Amniotic epithelial cell (primary cell): ENCODE measurements around the gene RERE.

Experiments used
- DNase-seq: peaks from one replicate; pipeline ENCODE4 v3.0.0-alpha.2; 2010; ENCODE audit warnings: low read depth

The RERE gene

DNA sequence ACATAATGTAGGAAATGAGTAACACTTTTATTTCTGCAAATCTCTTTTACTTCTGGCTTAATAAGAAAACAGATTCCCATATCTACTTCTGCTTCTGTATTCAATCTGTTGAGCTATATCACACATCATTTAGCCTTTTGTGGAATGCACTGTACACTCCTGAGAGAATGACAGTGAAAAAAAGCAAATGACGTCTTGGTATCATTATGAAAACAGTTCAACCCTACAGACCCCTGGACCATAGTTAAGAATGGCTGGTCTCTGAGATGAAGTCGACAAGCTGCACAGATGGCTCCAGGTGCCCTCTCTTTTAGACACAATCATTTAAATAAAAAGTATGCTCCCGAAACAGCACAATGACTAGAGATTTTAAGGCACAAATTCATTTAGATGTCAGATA lies 247.0 kb downstream of the RERE start:
- DNase-seq, result no peak

DNA sequence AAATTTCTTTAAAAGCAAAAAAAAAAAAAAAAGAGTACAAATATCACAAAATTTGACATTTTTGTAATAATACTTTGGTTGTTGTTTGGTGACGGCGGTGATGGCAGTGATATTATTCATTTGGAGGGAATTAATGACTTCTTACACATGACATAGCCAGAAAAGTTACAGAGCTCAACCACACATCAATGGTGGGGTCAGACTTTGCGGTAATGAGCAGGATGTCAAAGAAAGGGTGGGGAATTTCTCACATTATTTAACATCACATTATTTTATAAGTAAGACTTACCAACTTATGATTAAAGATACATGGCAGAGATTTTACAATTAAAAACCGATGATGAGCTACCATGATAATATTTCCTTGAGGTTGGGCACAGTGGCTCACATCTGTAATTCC lies 248.2 kb downstream of the RERE start:
- no peak for DNase-seq

DNA sequence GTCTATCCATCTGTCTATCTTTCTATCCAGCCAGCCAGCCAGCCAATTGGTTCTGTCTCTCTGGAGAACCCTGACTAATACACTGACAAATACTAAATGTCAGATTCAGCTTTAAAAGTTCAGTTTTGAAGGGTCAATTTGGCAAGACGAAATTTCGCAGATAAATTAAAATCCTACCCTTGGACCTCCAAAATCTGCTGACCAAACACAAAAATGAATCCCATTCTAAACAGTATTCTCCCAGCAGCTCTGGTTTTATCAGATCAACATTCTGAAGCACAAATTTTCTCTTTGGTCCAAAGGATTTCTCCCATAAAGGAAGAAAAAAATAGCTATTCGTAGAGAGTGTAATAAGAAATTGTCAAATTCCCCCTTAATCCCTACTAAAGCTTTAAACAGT lies 248.6 kb downstream of the RERE start:
- DNase-seq, result no peak

DNA sequence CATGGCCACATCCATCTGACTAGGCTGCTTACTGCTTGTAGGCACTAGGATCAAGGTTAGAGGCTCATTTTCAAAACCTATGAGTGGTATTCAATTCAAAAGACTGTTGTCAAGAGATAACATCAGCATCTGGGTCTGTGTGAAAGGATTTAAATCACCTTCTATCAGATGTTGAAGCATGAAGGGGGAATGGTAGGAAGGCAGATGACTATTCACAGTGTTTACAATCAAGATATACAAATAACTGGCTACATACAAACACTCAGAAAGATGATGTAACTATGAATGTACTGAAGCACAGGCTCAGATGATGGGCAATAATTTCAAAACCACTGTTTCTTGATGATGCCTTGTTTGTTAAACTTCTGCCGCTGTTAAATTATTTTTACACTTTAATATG lies 250.3 kb downstream of the RERE start:
- peak; percentile 90 for DNase-seq

DNA sequence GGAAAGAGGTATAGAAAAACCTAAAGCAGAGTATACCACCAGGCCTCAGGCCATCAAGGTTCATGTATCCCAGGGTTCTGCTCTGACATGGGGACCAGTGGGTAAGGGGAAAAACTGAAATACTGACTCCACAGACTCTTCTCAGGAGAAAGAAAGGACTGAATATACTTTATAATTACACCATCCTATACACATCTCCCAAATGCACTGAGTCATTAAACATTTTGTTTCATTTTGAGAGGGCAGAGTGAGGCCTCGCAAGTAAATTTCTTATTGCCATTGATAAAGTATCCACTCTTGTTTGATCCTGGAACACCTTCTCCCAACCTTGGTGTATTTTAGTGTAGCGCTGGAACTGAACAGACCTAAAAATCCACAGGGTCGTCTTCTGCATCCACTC lies 251.6 kb downstream of the RERE start:
- DNase-seq, result no peak

DNA sequence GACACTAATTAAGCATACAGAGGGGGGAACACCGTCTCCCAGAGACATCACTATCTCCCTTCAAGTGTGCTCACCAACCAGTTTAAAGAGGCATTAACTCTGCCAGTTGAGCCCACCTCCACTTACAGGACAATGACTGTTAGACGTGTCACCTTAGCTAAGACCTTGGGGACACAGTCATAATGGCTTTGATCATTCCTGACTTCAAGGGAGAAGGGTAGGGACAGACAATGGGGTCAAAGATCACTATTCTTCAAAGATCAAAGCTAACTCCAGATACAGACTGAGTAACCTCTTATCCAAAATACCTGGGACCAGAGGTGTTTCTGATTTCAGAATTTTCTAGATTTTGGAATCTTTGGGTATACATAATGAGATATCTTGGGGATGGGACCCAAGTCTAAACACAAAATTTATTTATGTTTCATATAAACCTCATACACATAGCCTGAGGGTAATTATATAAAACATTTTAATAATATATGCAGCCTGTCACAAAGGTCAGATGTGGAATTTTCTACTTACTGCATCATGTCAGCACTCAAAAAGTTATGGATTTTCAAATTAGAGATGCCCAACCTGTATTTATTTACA lies 253.4 kb downstream of the RERE start:
- no peak for DNase-seq

DNA sequence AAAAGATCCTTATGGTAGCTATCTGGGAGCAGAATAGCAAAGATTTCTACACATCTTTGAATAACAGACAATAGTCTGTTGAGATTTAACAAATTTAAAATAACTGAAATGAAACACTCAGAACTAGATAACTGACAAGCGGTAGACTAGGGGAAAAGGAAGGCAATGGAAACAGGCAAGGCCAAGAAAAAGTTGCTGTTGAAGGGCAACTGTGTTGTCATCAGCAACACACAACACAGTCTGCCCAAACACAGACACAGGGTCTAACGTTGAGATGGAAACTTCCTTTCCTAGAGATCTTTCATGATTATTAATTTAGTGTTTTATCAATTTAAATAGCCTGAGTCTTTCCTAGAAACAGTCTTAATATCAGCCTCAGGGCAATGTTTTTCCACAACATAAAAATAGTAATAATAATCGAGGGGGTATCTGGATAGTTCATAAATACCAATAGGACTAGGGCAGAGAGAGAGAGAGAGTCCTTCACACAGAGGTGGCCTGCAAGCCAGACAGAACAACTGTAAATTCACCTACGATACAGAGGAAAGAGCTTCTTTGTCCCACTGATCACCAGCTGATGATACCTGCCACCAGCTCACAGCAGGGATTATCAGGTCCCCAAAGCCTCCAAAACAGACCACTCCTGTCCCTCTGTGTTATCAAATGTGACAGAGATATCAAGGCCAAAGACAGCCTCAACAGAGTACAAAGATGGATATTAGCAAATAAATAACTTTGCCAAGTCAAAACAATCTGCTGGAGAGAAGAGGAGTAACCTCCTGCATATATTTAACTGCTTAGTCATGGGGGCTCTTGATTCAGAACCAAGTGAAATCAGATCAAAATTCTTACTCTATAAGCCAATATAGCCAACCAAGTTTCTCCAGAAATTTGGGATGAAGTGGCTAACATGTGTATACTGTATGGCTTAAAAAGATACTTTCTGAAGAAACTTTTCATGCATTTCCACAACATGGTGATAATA lies 254.3 kb downstream of the RERE start:
- peak; percentile 43 for DNase-seq

DNA sequence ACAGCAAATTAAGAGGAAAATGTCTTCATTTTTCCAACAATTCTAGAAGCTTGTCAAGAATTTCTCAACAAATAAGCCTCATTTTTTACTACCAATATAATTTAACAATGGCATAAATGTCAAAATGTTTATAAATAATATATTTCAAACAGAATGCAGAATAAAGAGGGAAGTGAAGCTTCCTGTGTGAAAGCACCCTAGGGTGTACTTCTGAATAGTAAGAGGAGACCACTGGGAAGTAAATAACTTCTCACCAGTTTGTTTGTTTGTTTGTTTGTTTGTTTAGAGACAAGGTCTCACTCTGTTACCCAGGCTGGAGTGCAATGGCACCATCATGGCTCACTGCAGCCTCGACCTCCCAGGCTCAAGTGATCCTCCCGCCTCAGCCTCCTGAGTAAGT lies 255.2 kb downstream of the RERE start:
- DNase-seq, result no peak

DNA sequence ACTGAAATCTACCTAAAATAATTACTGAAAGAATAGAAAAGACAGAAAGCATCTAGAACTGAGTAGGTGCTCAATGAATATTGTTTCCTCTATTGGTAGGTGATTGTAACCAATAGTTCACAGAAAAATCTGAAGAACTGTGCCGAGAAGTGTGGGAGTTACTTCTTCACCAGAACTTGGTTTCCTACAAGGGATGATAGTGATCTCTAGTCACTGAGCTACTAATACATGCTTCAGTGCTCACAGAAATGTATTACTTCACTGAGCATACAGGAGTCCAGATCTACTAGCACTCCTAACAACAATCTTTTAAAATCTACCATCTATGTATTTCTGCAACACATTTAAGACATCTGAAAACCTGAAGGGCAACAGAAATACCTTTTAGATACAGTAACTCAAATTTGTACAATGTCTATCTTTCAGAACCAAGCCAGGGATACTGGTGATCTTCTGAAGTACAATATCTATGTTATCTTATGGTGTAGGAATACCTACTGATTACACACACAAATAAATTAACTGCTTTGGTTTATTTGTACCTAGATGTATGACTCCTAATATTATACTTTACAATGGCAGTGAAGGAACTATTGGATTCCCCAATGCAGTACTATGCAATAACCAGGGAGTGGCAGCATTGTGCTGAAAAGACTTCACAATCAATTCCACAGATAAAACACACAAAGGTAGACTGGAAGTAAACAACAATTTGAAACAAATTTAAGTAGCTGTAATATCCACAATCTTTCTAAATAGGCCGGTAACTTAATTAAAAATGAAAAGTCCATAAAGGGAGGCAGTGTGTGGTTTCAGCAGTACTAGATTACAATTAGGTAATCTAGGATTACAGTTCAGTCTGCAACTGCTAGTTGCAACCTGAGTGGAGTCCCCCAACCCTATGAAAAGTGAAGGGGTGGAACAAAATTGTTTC lies 256.6 kb downstream of the RERE start:
- DNase-seq, result peak; percentile 56

DNA sequence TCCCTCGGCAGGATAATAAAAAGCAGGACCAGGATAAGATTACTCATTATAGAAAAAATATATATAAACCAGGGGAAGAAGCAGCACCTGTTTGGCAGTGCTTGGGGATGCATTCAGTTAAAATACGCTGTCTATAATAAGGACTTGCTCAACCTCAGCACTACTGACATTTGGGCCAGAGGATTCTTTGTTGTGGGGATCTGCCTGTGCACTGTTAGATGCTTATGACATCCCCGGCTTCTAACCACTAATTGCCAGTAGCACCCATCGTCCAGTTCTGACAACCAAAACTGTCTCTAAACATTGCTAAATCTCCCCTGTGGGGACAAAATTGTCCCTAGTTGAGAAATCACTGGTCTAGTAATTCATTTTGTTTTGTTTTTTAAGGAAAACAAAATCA lies 257.4 kb downstream of the RERE start:
- DNase-seq, result no peak

DNA sequence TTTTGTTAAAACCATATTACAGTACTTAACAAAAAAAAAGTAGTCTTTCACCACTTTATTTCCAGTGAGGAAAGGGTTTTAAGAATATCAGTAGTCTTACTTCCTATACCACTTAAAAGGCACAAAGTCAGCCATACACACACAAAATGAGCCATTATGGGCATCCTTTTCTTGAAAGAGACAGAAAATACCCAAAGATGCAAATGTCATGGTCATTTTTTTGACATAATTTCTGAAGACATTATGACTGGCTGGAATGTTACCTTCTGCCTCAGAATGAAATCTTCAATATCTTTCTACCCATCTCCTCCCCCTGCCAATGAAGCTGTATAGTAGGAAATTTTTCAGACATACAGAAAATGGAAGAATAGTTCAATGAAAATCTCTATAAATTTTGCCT lies 261.9 kb downstream of the RERE start:
- no peak for DNase-seq

DNA sequence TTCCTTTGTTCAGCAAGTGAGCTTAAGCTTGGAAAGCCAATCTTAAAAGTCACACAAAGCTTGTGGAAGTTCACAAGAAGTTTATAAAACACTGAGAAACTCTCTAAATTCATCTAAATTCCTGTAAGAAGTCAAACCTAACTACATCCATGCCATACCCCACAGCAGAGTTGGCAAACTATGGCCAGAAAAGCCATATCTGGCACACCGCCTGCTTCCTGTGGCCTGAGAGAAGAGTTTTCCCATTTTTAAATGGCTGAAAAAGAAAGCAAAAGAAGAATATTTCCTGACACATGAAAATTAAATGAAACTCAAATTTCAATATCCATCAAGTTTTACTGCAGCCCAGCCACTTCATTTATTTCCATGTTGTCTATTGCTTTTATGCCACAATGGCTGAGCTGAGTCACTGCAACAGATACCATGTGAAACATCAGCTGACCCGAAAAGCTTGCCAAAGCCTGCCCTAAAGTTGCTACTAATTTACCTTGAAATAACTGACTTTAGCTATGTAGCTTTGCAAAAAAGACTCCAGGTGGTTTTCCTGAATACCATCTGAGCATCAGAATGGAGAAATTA lies 262.4 kb downstream of the RERE start:
- DNase-seq, result peak; percentile 49

DNA sequence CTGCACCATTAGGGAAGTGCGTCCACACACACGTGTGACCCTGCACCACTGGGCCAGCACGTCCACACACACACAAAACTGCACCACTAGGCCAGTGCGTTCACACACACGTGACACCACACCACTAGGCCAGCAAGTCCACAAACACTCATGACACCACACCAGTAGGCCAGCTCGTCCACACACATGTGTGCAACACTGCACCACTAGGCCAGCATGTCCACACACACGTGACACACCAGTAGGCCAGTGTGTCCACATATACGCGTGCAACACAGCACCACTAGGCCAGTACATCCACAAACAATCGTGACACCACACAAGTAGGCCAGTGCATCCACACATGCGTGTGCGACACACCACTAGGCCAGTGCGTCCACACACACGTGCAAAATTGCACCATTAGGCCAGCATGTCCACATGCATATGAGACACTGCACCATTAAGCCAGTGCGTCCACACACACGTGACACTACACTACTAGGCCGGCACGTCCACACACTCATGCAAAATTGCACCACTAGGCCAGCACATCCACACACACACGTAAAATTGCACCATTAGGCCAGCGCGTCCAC lies 264.5 kb downstream of the RERE start:
- DNase-seq, result no peak

DNA sequence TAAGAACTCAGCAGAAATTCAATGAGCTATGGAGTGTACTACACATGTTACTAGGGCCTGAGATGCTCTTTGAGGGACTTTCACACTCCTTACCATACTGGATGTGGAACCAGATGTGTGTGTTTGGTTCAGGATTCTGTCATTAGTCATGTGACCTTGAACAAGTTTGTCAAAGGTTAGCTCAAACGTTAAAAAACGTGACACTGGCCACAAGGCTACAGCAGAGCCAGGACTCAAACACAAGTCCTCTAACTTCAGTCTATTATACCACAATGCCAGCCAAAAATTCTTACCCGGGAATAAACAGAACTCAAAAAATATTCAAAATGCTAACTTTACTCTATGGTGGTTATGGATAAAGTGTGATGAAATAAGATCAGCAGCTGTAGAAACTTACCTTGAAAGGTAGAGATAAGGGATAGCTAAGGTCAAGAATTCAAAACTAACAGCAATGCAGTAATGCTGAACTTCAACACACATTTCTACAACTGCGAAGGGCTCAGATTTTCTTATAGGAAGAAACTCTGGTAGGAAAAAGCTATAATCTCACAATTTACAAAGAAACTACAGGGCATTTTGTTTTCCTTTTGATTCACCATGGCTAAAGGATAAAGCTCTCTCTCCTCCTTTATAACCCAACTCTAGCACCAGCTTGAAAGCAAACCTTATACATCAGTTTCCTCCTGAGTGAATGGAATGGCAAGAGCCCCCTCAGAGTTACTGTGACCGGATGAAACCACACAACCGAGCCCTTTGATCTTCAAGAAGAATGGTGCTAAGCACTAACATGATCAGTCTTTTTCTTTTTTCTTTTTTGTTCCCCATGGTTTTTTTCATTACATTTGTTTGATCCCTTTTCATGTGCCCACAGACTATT lies 265.6 kb downstream of the RERE start:
- no peak for DNase-seq

DNA sequence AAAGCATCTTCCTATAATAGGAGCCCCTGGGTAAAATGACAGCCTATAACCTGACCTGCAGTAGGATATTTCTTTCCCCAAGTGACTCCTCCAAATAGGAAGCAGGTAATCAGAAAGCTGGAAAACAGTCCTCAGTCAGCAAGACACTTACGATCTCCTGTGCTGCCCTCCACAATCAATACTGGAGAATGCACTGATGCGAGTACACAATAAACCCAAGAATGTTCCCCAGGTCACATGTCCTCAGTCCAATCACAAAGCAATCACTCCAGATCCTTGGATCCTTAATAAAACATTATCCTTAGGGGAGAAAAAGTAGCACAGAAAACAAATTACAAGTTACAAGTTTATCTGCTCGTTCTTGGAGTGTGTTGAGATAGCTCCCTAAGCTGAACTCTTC lies 266.4 kb downstream of the RERE start:
- DNase-seq, result no peak

DNA sequence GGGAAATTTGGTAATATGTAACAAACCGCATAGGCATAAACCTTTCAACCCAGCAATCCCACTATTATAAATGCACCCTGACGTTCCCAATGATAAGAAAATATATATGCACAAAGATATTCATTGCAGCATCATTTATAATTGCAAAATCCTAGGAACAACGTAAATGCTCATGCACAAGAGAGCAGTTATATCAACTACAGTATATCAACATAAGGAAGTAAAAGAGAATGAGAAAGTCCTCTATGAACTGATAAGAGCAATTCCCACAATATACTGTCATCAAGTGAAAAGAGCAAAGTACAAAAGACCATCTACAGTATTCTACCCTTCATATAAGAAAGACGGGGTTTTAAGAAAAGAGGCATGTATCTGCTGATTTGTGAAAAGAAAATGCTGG lies 269.6 kb downstream of the RERE start:
- peak; percentile 29 for DNase-seq

DNA sequence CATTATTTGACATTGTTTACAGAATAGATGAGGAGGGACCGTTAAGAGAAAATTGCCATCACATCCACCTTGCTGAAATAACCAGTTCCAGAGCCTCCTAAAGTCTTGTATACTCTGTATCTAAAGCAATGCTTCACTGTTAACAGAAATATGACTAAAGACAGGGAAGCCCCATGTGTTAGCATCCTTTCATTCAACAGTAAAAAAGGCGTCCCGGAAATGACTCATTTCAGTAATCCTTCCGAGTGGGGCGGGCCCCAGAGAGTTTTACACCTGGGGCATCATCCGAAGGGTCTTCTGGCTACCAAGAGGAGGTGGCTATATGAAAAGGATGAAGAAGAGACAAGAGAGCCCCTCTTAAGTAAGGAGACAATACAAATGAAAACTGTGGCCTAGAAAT lies 272.4 kb downstream of the RERE start:
- DNase-seq, result peak; percentile 28

DNA sequence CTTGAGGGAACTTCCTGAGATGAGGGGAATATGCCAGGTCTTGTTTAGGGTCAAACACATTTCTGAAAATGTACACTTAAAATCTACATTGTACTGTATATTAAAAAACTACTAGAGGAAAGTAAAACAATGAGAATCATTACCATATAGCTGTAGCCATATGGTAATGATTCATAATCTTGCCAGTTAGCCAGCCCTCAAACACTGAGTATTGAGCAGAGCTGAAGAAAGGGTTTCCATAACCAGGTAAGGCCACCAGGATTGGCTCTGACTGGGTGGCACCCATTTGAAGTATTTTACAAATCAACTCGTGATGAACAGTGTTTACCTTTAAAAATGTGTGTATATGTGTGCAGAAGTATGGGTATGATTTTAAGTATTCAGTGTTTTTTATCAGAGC lies 272.8 kb downstream of the RERE start:
- no peak for DNase-seq

DNA sequence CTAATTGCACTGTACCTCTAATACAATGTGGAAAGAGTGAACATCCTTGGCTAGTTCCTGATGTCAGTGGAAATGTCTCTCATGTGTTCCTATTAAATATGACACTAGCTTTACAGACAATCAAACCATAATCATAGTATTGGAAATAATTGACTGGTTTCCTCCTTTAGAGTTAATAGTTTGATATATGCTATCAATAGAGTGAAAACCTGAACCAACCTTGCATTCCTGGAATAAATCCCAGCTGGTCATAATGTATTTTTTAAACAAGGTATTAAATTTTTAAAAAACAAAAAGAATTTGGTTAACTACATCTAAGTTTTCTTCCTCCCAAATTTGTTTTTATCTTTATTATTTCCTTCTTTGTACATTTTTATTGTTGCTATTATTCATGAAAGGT lies 273.5 kb downstream of the RERE start:
- no peak for DNase-seq

DNA sequence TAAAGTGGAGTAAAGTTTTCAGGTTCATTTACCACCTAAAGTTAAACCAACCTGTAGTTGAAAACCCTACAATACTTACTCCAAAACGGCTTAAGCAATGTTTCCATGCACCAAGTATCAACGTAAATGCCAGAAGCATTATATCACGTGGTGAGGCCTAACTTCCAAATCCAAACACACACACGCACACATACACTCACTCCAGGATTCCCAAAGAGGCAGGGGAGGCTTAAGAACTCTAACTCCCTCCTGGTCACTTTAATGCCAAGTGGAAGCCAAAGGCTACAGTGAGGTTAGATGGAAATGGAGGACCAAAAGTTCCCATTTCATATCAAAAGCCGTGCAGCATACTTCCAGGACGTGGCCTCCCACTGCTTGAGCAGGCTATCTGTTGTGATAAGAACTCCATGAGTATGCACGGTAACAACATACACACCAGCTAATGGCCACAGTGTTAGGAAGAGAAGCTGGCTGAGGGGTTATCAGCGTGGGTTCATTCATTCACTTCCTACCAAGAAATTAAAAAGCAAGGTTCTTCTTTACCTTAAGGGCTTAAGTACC lies 275.4 kb downstream of the RERE start:
- peak; percentile 82 for DNase-seq
